NCI-H2171 (cell line): ENCODE results near the gene CUX1.
"Not testable (repeated sequence)": the region's sequence is repeated elsewhere in the genome, so short reads cannot be mapped to it uniquely, and the experiment has no call there.

Experiments
- DNase-seq: peaks from one replicate; lab custom pipeline; 2025; lab: John Stamatoyannopoulos, UW

The CUX1 gene

DNA sequence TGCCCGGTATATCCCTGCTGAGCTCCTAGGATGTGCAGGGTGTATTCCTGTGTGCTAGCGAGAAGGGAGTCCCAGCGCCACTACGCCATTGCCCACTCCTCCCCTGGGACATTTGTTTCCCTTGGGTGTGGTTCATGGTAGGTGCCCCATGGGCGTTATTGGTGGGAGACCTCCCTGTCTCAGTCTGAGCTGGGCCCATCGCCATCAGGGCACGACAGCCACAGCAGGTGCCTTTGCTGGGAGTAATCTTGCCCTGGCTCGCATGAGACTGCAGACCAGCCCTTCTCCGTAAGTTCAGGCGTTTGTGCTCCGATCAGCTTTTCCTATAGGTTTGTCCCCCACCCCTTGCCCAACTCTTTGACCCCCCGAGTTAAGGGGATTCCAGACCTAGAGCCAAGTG lies 332.0 kb downstream of the CUX1 start:
- no peak for DNase-seq

DNA sequence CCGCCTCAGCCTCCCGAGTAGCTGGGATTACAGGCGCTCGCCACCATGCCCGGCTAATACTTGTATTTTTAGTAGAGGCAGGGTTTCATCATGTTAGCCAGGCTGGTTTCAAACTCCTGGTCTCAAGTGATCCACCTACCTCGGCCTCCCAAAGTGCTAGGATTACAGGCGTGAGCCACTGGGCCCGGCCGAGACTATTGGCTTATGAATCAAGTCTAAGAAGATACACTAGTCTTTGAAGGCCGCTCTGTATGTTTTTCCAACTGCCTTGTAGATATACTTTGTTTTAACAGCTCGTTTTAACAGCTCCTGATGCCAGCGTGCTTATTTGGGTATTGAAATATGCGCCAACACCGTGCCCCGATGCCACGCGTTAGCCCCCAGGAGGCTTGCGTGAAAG lies 332.8 kb downstream of the CUX1 start:
- DNase-seq = no peak

DNA sequence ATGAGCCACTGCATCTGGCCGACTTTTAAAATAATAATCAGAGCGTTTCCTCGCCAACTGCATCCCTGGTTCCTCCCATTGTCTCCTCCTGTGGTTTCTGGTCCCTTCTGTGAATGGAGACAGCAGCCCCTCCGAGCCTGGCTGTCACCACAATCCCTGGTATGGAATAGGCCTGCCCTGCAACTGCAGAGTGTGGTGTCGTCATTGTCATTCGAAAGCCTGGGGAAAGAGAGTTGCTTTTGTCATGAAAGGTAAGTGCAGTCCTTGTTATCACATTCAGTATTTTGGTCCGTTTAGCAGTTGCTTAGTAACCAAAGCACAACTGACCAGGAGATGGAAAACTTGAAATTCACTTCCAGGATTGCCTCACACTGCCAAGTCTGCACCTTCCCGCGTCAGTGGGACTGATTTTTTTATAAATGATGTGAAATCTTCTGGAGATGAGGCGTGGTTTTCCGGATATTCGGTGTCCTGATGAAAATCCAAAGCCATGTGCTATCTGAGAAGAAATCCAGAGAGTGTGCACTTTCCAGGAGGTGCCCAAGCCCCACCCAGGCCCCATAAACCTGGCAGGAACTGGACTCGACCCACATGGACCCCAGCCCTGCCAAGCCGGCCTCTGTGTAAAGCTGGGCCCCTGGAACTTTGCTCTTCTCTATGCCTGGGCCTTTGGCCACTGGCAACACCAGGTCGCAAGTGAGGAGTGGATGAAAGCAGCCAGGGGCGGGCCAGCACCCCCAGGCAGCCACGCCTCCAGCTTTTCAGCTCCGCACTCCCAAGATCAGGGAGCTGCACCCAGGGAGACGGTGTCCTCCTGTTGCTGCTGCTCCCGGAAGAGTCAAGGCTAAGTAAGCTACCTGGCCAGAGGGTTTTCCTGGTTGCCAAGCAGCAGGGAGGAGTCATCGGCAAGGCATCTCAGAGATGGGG lies 335.5 kb downstream of the CUX1 start:
- DNase-seq = no peak

DNA sequence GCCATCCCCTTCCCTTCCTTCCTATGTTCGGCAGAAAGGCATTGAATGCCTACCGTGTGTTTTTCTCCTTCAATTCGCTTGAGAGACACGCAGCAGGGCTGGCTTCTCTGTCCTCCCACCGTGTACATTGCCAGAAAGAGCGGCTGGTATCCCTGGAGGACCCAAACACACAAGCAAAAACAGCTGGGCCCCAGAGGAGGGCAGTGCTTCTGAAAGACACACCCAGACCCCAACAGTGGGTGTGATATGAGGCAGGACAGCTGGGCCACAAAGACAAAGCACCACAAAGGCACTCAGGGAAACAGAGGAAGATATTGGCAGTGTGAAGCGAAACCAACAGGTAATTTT lies 336.1 kb downstream of the CUX1 start:
- DNase-seq = no peak

DNA sequence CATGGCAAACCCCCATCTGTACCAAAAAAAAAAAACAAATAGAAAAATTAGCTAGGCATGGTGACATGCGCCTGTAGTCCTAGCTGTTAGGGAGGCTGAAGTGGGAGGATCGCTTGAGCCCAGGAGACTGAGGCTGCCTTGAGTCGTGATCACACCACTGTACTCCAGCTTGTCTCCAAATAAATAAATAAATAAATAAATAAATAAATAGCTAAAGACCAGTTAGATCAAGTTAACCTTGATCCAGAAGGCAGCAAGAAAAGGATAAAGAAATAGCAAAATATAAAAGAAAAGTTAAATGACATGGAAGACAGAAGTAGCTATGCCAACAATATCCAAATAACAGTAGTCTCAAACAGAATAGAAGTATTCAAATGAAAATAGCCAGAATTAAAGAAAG lies 337.0 kb downstream of the CUX1 start:
- DNase-seq = no peak

DNA sequence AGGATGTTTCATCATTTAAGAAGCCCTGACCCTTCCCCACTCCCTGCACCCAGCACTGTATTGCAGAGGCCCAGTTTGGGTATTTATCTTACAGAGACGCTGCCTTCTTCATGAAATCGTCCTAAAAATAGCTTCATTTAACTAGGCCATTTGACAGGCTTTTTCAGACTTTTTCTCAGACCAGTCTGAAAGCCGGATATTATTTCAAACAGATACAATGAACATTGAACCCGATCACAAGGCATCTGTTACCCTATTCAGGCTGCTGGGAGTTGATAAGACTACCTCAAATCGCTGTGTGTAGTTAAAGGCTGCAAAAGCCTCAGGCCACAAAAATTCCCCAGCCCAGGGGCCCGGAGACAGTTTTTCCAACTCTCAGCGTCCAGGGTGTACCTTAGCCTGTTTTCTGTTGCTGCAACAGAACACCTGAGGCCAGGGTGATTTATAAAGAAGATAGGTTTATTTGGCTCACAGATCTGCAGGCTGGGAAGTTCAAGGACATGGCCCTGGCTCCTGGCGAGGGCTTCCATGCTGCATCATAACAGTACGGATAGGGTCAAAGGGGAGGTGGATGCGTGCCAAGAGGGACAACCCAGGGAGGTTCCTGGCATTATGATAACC lies 338.5 kb downstream of the CUX1 start:
- no peak for DNase-seq

DNA sequence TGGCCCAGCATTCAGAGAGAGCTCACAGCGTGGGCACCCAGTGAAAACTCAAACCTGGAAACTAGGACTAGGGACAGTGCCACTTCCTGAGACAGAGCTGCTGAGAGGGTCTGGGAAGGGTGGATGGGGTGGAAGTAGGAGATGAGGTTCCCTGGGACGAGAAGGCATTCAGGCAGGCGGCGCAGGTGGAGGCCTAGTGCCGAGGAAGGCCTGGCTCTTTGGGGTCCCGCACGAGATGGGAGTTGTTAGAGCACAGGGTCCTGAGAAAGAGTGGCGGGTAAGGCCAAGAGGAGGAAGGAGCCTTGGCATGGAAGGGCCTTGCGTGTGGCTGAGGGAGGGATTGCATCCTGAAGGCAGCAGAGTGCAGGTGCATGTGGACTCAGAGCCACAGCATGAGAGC lies 339.4 kb downstream of the CUX1 start:
- DNase-seq = no peak

DNA sequence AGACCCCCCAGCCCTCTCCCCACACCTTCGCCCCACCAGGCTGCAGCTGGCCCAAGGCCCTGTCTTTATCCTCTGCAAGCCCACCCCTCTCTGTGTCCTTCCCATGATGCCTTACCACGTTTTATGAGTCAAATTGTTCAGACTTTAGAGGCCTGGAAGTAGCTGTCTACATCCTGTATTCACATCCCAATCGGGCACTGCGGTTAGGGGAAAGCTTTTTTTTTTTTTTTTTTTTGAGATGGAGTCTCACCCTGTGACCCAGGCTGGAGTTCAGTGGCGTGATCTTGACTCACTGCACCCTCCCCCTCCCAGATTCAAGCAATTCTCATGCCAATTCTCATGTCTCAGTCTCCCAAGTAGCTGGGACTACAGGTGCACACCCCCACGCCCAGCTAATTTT lies 347.7 kb downstream of the CUX1 start:
- DNase-seq = no peak

DNA sequence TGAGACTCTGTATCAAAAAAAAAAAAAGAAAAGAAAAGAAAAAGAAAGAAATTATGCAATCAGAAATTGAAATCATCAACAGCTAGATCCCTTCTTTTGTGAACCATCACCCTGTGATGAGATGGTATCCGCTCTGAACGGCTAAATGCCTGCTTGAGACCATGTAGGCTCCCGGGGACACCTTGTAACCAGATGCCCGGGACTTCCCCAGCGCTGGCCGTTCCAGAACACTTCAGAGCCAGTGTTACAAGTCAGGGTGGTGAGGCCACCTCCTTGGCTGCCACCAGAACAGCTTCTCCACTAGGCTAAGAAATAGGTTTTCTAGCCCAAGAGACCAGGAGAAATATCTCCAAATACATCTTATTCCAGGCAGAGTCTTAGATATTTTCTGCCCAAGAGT lies 349.8 kb downstream of the CUX1 start:
- no peak for DNase-seq

DNA sequence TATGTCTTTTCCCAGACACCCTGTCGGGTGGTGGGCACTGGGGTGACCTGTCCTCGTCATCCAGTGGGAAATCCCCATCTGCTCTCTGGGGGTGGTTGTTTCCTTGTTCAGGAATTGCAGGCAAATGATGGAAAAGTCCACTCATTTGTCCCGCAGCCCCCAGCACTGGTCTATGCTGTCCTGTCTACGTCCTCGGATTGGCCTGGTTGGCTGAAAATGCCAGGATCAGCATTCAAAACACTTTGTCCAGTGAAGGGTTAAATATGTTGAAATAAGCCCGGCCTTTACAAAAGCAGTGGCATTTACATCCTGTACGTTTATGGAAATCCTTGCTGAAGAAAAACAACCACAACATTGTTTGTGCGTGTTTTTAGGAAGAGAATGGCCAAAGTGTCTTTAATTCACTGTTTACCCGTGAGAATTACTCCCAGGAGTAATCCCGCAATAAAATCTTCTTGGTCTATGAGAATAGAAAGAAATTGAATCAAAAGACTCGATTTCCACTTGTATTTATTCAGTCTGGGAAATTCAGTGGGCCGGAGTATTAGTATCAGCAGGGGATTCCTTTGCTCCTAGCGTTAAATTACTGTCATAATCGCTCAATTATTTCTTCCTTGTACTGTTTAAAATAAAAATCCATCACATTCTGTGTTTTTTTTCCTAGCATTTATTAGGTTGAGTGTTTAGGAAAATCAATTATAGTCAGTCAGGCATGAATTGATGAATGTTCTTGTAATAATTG lies 352.4 kb downstream of the CUX1 start:
- DNase-seq = no peak

DNA sequence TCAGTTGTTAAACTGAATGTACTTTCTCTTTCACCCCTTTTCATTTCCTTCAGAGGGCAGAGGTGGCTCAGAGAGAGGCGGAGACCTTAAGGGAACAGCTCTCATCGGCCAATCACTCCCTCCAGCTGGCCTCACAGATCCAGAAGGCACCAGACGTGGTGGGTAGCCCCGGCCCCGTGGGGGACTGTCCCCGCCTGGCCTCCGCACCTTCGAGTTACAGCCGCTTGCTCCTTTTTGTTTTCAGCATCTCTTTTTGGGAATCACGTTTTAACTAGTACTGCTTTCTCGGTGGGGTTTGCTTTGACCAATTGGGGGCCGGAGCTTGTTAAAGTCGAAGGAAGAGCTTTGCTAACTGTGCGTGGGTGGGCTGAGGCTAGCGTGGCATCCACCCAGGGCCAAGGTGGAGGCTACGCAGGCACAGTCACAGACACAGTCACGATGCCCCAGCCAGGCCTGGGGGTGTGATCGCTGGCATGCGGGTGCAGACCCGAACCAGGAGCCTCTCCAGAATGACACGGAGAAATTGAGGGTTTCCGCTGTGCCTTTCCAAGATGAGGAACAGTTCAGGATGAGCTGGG lies 353.1 kb downstream of the CUX1 start:
- DNase-seq = no peak

DNA sequence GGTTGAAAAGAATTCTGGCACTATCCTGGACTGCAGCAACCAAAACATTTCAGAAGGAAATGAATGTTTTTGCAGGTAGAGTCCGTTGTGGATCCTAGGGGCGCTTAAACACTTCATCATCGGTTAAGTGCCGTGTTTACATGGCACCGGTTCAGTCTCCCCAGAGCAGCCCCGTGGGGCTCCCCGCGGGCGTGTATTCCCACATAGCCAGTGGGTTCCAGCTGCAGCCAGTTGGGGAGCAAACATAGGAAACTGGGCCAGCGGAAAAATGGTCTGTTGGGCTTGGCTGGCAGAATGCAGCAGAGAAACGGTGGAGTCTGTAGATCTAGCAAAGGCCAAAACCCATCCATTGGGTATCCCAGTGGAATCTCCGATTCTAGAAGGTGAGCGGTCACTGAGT lies 356.2 kb downstream of the CUX1 start:
- DNase-seq = no peak

DNA sequence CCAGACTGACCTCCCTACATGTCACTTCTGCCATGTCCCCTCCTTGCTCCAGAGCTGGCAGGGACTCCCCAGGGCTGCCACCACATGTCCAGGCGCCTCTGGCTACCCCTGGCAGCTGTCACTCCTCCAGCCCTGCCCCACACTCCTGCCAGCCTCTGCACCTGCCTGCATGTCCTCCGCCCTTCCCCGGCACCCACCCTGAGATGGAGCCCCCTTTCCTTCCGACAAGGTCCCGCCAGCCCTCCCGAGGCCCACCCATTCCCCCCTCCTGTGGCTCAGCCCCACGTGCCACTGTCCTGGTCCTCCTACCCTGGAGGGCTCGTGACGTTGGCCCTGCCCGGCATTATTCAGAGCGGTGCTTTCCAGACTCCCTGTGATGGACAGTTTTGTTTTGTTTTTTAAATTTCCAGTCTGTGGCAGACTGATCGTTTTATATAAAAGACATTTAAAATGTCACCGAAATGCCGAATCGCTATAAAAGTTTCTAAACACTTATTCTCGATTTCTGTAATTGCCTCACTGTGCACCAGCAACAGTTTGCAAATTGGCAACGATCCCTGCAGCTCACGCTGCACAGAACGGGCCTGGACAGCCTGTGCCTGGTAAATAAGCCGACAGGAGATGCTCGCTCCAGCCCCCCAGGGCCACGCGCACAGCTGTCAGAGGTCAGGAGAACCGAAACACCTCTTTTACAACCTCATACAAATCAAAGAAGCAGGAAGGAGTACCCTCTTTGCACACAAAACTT lies 358.2 kb downstream of the CUX1 start:
- DNase-seq = no peak

DNA sequence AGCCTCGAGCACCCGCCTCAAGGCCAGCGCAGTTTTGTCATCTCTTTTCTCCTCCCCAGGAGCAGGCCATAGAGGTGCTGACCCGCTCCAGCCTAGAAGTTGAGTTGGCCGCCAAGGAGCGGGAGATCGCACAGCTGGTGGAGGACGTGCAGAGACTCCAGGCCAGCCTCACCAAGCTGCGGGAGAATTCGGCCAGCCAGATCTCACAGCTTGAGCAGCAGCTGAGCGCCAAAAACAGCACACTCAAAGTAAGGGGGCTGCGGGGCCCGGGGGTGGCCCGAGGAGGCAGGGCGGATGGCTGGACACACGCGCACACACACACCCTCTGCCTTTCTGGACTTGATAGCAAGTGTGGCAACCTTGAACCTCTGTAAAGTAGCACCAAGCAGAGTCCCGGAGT lies 361.0 kb downstream of the CUX1 start:
- no peak for DNase-seq

DNA sequence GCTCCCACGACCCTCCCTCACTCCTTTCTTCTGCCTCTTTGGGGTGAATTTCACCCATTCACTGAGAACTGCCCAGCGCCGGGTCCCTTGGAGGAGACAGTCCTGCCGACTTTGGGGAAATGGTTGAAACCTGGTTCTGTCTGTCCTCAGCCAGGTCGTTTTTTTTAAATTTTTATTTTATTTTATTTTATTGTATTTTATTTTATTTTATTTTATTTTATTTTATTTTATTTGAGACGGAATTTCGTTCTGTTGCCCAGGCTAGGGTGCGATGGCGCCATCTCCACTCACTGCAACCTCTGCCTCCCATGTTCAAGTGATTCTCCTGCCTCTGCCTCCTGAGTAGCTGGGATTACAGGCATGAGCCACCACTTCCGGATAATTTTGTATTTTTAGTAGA lies 363.3 kb downstream of the CUX1 start:
- no peak for DNase-seq

DNA sequence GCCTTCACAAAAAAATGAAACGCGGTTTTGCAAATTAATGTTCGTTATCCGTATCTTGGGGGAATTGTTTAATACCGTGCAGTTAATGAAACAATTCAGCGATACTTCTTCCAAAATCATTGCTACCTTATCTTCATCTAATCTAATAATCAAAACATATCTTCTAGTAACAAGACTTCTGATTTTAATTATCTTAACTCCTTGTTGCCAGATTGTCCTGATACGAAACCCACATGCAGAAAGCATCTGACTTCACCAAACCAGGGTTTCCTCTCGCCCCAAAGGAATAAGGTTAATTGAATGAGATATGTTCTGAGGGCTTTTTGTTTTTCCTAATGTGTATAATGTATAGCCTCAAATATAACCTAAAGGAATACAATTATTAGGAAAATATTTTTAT lies 364.1 kb downstream of the CUX1 start:
- no peak for DNase-seq

DNA sequence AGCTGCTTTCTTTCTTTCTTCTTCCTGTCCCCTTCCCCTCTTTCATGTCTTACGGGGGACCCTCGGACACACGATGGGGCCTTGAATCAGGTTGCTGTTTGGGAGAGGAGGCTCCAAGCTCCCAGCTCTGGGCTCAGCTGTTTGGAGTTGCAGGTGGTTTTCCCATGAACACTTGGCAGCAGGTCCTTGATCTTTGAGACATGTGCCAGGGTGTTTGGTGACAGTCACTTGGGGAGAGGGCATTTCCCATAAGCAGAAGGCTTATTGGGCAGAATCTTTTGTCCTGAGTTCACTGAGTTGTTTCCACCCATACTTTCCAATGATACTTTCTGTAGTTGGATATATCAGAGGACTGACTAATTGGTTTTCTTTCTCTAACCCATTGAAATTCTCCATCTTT lies 364.6 kb downstream of the CUX1 start:
- DNase-seq = no peak

DNA sequence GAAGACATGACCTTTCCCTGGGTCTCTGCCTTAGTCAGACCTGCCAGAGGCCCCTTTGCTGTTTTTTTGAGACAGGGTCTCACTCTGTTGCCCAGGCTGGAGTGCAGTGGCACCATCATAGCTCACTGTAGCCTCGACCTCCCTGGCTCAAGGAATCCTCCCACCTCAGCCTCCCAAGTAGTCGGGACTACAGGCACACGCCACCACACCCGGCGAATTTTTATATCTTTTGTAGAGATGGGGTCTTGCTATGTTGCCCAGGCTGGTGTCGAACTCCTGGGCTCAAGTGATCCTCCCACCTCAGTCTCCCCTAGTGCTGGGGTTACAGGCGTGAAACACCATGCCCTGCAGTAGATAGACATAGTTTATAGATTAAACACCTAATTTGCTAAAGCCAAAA lies 366.4 kb downstream of the CUX1 start:
- DNase-seq = not testable (repeated sequence)

DNA sequence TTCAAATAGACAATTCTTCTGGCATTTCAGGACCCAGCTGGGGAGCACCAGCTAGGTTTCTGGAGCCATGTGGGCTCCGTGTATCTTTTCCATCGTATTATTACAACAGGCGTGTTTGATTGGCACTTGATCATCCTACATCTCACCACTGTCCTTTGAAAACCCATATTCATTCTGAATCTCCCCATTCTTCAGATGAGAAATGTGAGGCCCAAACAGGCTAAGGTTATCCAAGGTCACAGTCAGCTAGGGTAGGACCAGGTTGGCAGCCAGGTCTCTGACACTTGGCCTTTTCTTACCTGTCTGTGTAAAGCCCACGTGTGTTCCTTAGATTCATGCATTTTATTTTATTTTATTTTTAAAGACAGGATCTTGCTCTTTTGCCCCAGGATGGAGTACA lies 366.9 kb downstream of the CUX1 start:
- DNase-seq = no peak

DNA sequence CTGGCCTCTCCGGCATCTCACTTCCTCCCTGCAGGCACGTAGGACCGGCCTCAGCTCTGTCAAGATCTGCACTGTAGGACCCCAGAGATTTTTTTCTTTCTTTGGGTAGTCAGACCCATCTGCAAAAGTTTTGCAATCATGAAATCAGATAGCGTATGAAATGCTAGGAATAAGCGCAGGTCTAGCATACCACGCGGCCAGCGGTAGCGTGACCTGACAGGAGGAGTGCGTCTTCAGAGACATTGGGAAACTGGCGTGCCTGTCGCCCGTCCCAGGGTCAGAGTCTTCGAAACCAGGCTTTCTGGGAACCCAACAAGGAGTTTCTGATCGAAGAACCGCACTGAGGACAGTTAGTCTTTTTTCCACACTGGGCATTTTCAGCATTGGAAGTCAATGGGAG lies 368.4 kb downstream of the CUX1 start:
- DNase-seq = no peak

DNA sequence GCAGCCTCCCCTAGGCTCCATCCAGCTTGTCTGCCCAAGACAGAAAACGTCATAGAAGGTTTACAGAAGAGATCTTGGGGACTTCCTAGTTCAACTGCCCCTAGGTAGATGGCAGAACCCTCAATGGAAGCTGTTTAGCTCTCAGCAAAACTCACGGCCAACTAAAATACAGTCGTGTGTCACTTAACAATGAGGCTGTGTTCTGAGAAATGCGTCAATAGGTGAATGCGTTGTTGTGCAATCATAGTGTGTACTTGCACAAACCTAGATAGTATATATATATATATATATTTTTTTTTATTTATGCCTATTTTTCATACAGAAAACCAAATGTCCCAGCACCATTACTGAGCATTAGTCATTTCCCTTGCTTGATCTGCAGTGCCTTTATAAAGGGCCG lies 368.9 kb downstream of the CUX1 start:
- no peak for DNase-seq

DNA sequence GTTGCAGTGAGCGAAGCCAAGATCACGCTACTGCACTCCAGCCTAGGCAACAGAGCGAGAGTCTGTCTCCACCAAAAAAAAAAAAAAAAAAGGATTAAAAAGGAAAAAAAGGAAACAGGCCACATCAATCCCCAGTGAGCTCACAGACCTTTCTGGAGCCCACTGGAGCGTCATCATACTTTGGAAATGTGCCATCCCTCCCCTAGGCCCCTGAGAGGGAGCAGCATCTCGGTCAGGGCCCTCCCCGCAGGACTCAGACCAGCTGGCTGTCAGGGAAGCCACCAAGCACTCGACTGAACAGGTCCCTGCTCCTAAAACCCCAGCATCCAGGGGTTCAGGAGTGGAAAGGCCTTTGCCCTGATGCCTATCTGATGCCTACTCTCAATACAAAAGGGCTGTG lies 371.3 kb downstream of the CUX1 start:
- no peak for DNase-seq
